ENCODE data around the gene PRPH2. TPM values are rescaled to one million over a fixed set of nuclear protein-coding genes. Genes with fewer than 3 reads are reported as not detected.
A peak's percentile ranks its signal among the peaks of the same experiment; 100 is the strongest.

Gene PRPH2, protein sequence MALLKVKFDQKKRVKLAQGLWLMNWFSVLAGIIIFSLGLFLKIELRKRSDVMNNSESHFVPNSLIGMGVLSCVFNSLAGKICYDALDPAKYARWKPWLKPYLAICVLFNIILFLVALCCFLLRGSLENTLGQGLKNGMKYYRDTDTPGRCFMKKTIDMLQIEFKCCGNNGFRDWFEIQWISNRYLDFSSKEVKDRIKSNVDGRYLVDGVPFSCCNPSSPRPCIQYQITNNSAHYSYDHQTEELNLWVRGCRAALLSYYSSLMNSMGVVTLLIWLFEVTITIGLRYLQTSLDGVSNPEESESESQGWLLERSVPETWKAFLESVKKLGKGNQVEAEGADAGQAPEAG
- 1.9 and 2.1 TPM in 2 replicates for total RNA-seq (2014; rRNA removed; shearing (Covaris generic))

DNA sequence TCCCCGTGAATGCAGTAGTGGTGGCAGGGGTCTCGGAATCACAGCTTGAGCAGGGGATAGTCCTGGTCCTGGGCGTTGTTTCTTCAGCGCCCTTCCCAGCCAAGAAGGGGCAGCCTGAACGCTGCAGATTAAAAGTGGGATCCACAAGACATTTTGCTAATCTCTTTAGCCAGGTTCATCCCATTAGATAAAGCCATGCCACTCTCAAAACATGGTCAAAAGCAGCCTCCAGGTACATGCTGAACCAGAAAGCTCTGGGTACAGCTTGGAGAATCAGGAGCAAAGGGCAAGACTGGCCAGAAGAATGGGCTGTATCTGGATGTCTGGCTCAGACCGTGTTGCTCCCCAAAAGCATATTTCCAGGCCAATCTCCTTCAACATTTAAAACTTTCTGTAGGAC is at the start of gene PRPH2:
TSS of gene PRPH2 (minus strand) at position 101 of the 400 bp plus-strand sequence. CDS start 263 bp downstream, outside the sequence.
- no peaks in the 10 kb centered on the region for H3K9me3 ChIP-seq (replicated peaks)
- H3K27ac ChIP-seq, result no peak within 1 kb of the TSS

DNA sequence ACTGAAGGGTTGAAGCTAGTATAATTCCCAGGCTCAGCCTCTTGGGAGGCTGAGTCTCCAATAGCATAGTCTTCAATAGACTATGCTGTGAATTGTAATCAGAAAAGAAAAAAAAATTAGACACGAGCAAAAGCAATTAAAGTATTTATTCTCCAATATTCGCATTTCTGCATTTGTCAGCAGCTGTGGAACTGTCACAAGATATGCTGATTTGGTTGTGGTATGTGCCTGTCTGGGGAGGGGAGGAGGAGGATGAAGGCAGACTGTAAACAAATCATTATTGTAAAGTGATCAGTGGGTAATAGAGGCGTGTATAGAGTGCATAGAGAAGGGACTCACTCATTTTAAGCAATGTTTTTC is 49.3 kb upstream of the PRPH2 start:
- H3K9me3 ChIP-seq (replicated peaks), result no peaks in the 10 kb centered on the region
- H3K36me3 ChIP-seq, result no peaks in the 10 kb centered on the region
- H3K4me1 ChIP-seq, result no peaks in the 10 kb centered on the region
- no peak overlapping the region for H3K4me3 ChIP-seq
- no peak overlapping the region for H3K27ac ChIP-seq
- DNase-seq, result no peak
- H3K27me3 ChIP-seq, result no peaks in the 10 kb centered on the region

More for the DNA sequence above, at the start of gene PRPH2:
- no peak for DNase-seq
- Histone ChIP-seq H3K27me3 (no peaks in the 10 kb centered on the region), H3K36me3 (no peaks in the 10 kb centered on the region), H3K4me1 (peaks cover 6% of the 10 kb centered on the region), H3K4me3 (no peak within 1 kb of the TSS)

DNA sequence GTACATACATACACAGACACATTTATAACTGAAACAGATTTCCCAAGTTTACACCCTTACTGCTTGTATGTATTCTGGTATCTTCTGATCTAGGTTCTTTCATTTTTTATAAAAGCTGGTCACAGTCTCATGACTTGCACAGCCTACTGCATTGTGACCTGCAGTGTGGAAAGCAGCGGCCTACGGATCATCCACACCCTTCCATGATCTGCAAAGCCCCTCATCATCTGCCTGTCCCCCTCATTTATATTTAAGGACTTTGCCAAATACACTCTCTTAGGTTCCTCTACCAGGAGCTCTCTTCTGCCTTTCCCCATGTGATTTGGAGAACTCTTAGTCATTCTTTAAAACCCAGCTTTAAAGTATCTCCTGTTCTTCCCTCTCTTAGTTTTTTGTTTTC is 47.4 kb upstream of the PRPH2 start:
- Histone ChIP-seq H3K27me3 (no peaks in the 10 kb centered on the region), H3K36me3 (no peaks in the 10 kb centered on the region), H3K27ac (no peak overlapping the region), H3K9me3 (replicated peaks) (no peaks in the 10 kb centered on the region), H3K4me1 (no peaks in the 10 kb centered on the region), H3K4me3 (no peak overlapping the region)
- DNase-seq, result no peak

DNA sequence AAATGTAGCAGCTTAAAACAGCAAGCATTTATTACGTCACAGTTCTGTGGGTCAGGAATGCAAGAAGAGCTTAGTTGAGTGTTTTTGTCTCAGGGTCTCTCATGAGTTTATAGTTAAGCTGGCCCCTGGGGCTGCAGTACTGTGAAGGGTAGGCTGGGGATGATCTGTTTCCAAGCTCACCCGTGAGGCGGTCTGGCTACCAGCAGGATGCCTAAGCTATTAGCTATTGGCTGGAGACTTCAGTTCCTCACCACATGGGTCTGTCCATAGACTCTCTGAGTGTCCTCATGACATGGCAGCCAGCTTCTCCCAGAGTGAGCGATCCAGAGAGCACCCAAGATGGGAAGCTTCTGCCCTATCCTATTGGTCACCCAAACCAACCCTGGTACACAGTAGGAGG is 46.7 kb upstream of the PRPH2 start:
- no peaks in the 10 kb centered on the region for H3K27me3 ChIP-seq
- no peak for DNase-seq
- H3K4me3 ChIP-seq, result no peak overlapping the region
- no peak overlapping the region for H3K27ac ChIP-seq
- H3K9me3 ChIP-seq (replicated peaks), result no peaks in the 10 kb centered on the region
- no peaks in the 10 kb centered on the region for H3K4me1 ChIP-seq
- H3K36me3 ChIP-seq, result no peaks in the 10 kb centered on the region

DNA sequence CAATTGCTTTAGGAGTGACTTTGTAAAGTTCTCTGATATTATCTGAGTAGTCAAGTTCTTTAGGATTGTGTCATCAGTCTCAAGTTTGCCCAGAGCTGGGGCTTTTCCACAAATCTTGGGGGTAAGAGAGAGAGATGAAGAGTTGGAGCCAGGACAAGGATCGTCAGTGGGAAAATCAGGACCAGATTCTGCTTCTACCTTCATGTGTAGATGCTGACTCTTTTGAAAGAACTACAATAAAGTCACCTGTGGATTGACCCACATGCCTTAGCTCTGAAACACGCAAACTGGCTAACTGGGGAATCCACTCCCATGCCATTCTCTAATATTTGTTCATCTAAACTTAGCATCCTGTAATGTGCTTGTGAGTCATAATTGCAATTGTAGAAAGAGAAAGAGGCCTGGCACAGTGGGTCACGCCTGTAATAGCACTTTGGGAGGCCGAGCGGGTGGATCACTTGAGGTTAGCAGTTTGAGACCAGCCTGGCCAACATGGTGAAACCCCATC is 43.8 kb upstream of the PRPH2 start:
- DNase-seq, result no peak
- Histone ChIP-seq H3K27me3 (no peaks in the 10 kb centered on the region), H3K36me3 (no peaks in the 10 kb centered on the region), H3K4me1 (no peaks in the 10 kb centered on the region), H3K27ac (no peak overlapping the region), H3K4me3 (no peak overlapping the region), H3K9me3 (replicated peaks) (no peaks in the 10 kb centered on the region)

DNA sequence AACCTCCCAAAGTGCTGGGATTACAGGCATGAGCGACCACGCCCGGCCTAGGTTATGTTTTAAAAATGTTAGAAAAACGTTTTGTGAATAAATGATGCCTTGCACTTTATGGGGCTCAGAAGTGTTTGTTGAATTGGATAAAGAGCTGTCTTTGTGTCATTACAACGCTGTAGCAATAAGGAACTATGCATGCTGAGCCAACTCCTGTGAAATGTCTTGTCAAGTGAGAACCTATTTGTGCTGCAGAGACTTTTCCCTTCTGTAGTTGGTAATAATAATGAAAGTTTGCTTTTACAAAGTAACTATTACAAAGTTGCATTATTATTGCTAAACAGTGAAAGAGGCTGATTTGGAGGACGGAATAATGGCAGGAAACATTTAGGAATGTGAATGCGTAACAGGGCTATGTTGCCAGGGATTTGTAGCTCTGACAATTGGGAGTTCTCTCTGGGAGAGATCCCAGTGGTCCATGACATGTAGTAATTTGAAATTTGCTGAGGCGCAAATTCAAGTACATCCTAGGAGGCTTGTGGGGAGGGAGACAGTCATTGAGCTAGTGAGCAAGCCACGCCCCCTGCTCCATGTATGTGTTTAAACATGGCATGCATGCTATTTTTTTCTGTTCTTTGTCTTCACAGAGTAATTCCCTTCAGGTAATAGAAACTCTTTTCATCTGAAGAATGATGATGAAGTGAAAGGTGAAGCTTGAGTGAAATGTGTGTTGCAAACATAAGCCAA is 42.7 kb upstream of the PRPH2 start:
- no peaks in the 10 kb centered on the region for H3K4me1 ChIP-seq
- no peaks in the 10 kb centered on the region for H3K36me3 ChIP-seq
- no peak overlapping the region for H3K27ac ChIP-seq
- no peaks in the 10 kb centered on the region for H3K9me3 ChIP-seq (replicated peaks)
- no peaks in the 10 kb centered on the region for H3K27me3 ChIP-seq
- no peak overlapping the region for H3K4me3 ChIP-seq
- no peak for DNase-seq

DNA sequence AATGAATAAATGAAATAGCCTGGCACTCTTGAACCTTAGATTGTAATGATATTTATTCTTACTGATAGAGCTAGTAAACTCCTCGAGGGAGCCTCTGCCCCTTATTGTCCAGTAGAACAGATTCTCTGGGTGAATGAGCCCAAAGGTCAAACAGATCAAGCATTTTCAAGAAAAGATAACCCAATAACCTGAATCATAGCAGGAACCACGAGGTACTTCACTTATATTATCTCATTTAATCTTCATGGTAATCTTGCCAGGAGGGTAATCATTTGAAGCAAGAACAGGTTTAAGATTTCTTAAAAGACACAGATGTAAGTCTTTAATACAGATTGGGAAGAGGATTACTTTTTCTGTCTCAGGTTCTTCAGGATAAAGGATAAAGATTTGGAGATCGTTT is 40.6 kb upstream of the PRPH2 start:
- H3K27ac ChIP-seq, result no peak overlapping the region
- no peaks in the 10 kb centered on the region for H3K9me3 ChIP-seq (replicated peaks)
- H3K27me3 ChIP-seq, result no peaks in the 10 kb centered on the region
- no peak for DNase-seq
- H3K4me1 ChIP-seq, result no peaks in the 10 kb centered on the region
- H3K4me3 ChIP-seq, result no peak overlapping the region
- H3K36me3 ChIP-seq, result no peaks in the 10 kb centered on the region

DNA sequence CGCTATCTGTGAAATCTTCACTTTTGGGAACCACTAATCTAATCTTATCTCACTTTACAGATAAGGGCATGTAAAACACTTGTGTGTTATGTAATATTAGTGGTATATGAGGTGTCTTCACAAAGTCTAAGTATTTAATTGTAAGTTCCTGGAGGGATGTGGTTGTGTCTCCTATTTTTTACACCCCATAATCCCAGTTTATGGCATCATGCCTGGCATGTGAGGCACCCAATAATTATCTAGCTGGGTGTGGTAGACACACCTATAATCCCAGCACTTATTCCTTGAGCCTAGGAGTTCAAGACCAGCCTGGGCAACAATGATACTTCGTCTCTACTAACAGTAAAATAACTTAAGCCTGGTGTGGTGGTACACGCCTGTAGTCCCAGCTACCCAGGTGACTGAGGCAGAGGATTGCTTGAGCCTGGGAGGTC is 40.0 kb upstream of the PRPH2 start:
- H3K27me3 ChIP-seq, result no peaks in the 10 kb centered on the region
- H3K4me1 ChIP-seq, result no peaks in the 10 kb centered on the region
- H3K36me3 ChIP-seq, result no peaks in the 10 kb centered on the region
- H3K27ac ChIP-seq, result no peak overlapping the region
- DNase-seq, result no peak
- no peak overlapping the region for H3K4me3 ChIP-seq
- H3K9me3 ChIP-seq (replicated peaks), result no peaks in the 10 kb centered on the region

DNA sequence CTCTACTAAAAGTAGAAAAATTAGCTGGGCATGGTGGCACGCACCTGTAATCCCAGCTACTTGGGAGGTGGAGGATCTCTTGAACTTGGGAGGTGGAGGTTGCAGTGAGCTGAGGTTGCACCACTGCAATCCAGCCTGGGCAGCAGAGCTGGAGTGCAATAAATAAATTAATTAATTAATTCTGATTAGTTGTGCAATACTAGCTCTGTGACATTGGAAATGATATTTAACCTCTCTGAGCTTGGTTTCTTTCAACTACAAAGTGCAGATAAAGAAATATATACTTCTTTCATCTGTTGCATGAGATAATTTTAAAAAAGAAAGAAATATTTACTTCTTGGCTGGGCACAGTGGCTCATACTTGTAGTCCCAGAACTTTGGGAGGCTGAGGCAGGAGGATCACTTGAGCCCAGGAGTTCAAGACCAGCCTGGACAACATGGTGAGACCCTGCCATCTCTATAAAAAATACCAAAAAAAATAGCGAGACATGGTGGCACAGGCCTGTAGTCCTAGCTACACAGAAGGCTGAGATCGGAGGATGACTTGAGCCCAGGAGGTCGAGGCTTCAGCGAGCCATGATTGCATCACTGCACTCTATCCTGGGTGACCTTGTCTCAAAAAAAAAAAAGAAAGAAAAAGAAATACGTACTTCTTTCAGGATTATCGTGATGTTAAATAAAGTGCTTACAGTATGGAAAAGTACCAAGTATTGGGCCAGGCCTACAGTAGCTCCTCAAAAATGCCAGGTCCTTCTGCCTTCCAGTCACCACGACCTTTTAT is 39.1 kb upstream of the PRPH2 start:
- Histone ChIP-seq H3K27ac (no peak overlapping the region), H3K36me3 (no peaks in the 10 kb centered on the region), H3K4me3 (no peak overlapping the region), H3K4me1 (no peaks in the 10 kb centered on the region), H3K9me3 (replicated peaks) (no peaks in the 10 kb centered on the region), H3K27me3 (no peaks in the 10 kb centered on the region)
- DNase-seq, result no peak

DNA sequence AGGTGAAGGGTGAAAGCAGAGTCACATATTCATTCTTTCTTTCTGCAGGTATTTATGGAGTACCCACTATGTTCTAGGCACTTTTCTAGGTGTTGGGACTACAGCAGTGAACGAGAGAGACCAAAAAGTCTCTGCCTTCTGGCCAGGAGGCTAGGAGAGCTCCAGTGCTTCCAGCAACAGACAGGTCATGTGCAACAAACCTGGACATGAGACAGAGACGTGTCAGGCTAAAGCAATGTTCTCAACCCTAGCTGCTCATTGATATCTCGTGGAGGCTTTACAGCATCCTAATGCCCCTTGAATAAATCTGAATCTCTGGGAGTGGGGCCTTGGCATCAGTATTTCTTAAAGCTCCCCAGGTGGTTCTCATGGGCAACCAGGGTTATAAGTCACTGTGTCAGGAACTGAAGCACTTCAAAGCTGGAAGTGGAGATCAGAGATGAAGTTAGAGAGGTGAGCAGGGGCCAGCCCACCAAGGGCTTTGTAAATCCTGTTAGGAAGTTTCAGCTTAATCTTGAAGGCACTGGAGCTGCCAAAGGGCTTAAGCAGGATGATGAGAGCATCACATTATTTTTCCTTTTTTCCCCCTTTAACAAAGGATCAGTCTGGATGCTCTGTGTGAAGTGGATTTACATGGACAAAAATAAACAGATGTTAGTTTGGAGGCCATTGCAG is 36.5 kb upstream of the PRPH2 start:
- H3K27ac ChIP-seq, result no peak overlapping the region
- H3K27me3 ChIP-seq, result no peaks in the 10 kb centered on the region
- H3K4me3 ChIP-seq, result no peak overlapping the region
- peak in 1 of 2 experiments; percentile 31 for DNase-seq
- no peaks in the 10 kb centered on the region for H3K36me3 ChIP-seq
- H3K9me3 ChIP-seq (replicated peaks), result no peaks in the 10 kb centered on the region
- no peaks in the 10 kb centered on the region for H3K4me1 ChIP-seq

DNA sequence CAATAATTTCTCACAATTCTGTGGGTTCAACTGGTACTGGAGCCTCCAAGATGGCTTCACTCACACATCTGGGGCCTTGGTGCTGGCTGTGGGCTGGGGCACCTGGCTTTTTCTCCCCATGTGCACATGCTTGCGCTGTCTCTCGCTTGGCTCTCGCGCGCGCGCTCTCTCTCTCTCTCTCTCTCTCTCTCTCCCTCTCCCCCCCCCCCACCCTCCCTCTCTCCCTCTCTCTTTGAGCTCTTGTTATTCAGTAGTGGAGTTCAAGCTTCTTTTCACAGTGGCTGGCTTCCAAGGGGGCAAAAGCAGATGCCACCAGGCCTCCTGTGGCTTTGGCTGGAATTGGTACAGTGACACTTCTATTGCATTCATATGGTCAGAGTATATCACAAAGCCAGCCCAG is 34.3 kb upstream of the PRPH2 start:
- DNase-seq, result no peak
- Histone ChIP-seq H3K4me1 (no peaks in the 10 kb centered on the region), H3K4me3 (no peak overlapping the region), H3K9me3 (replicated peaks) (no peaks in the 10 kb centered on the region), H3K27ac (no peak overlapping the region), H3K36me3 (no peaks in the 10 kb centered on the region), H3K27me3 (no peaks in the 10 kb centered on the region)

DNA sequence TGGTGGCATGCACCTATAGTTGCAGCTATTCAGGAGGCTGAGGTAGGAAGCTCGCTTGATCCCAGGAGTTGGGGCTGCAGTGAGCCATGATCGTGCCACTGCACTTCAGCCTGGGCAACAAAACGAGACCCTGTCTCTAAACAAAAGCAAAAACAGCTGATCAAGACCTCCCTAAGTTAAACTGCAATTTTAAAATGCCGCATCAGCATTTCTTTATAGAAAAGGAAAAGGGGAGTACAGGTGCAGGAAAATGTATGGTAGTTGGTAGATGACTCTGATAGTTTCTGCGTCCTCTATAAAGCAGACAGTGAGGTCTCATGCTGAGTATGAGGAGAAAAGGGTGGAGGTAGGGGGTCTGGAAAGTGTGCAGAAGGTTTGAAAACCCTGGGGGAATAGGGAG is 32.4 kb upstream of the PRPH2 start:
- Histone ChIP-seq H3K36me3 (no peaks in the 10 kb centered on the region), H3K27me3 (no peaks in the 10 kb centered on the region), H3K4me1 (no peaks in the 10 kb centered on the region), H3K9me3 (replicated peaks) (no peaks in the 10 kb centered on the region), H3K27ac (no peak overlapping the region), H3K4me3 (no peak overlapping the region)
- DNase-seq, result no peak

DNA sequence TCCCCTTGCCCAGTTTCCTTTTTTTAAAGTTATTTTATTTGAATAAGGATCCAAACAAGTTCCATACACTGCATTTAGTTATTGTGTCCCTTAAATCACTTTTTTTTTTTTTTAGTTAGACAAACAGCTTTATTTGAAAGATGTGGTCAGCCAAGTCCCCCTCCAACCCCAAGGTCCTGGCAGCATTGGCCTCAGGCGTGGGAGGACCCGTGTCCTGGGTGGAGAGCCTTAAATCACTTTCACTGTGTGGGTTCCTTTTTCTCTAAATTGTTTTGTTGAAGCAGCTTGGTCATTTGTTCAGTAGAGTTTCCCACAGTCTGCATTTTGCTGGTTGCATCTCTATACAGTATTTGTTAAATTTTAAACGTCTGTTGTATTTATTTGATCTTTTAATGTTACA is 28.7 kb upstream of the PRPH2 start:
- Histone ChIP-seq H3K4me1 (no peaks in the 10 kb centered on the region), H3K27me3 (no peaks in the 10 kb centered on the region), H3K27ac (no peak overlapping the region), H3K36me3 (no peaks in the 10 kb centered on the region), H3K9me3 (replicated peaks) (no peaks in the 10 kb centered on the region), H3K4me3 (no peak overlapping the region)
- no peak for DNase-seq

DNA sequence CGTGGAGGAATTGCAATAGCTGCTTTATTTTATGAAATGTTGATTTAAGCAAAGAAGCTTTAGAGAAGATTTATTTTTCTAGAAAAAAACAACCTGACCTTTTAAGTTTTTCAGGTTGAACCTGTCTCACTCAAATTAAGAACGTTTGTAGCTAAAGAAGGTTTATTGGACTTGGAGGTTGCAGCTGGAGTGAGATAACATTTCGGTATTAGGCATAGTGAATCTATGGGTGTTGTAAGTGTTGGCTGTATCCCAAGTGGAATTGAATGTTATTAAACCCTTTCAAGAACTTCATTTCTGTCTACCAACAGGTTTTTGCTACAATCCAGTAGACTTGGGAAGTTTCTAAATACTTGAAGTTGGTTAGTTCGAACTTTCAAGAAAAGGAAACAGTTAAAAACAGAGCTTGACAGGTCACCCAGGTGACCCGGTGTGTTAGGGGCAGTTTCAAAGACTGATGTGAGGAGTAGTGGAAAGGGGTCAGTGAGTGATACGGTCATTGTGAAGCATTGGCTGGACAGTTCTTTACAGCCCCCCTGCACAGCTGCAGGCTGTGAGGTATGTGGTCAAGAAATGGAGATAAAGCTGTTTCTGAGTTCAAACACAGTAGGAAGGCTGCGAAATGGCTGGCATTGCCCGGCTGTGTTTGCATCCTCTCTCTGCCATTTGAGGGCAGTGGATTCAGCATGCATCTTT is 26.0 kb upstream of the PRPH2 start:
- no peak for DNase-seq
- Histone ChIP-seq H3K27me3 (no peaks in the 10 kb centered on the region), H3K27ac (no peak overlapping the region), H3K4me3 (peak overlapping the region; percentile 99), H3K36me3 (0 out of 2 replicates have a peak, but pooled peaks cover 5% of the 10 kb centered on the region), H3K4me1 (peaks cover 7% of the 10 kb centered on the region), H3K9me3 (replicated peaks) (no peaks in the 10 kb centered on the region)

Measured in SJCRH30 (cell line).